Liver (tissue), 9 donors: ENCODE data around the gene IFNLR1. TPM values are rescaled to one million over a fixed set of nuclear protein-coding genes. Genes with fewer than 3 reads are reported as not detected.

Experiments used
- DNase-seq: peaks from one replicate; pipeline ENCODE4 v3.0.0-alpha.2; 2017; ENCODE audit warnings: low spot score
- H3K27ac ChIP-seq, 2 donors: one replicate each; pipeline ENCODE4 v1.7.0; 2013; ENCODE audit warnings: inconsistent platforms in 2 of 2, low read length in 2 of 2, control low read depth in 1 of 2, low read depth in 1 of 2, mild to moderate bottlenecking in 1 of 2
- H3K27me3 ChIP-seq, 4 donors: one replicate each; pipeline versions ENCODE4 v1.6.1 to v1.7.0; 2013; ENCODE audit warnings: low read length in 3 of 4, inconsistent platforms in 1 of 4, mild to moderate bottlenecking in 1 of 4, moderate library complexity in 1 of 4; ENCODE audit not compliant: control insufficient read depth in 4 of 4, insufficient read depth in 4 of 4
- H3K36me3 ChIP-seq, 4 donors: one replicate each; pipeline versions ENCODE4 v1.6.1 to v1.7.0; 2013; ENCODE audit warnings: low read length in 3 of 4, mild to moderate bottlenecking in 3 of 4, low read depth in 1 of 4, moderate library complexity in 1 of 4; ENCODE audit not compliant: control insufficient read depth in 4 of 4, insufficient read depth in 3 of 4
- H3K4me1 ChIP-seq, 4 donors: one replicate each; pipeline versions ENCODE4 v1.6.1 to v1.7.0; 2013; ENCODE audit warnings: low read length in 3 of 4, mild to moderate bottlenecking in 3 of 4, moderate library complexity in 1 of 4; ENCODE audit not compliant: control insufficient read depth in 4 of 4, insufficient read depth in 4 of 4
- H3K4me3 ChIP-seq, 3 donors: one replicate each; pipeline versions ENCODE4 v1.6.1 to v1.7.0; 2013; ENCODE audit warnings: low read length in 3 of 3, control low read depth in 1 of 3, low read depth in 1 of 3, mild to moderate bottlenecking in 1 of 3
- H3K9ac ChIP-seq, 2 donors: one replicate each; pipeline ENCODE4 v1.7.0; 2013; ENCODE audit warnings: low read length in 2 of 2, mild to moderate bottlenecking in 2 of 2, moderate library complexity in 2 of 2, control low read depth in 1 of 2, low read depth in 1 of 2
- H3K9me3 ChIP-seq, 4 donors: one replicate each; pipeline versions ENCODE4 v1.6.1 to v1.7.0; 2013; ENCODE audit warnings: low read length in 3 of 4; ENCODE audit not compliant: control insufficient read depth in 4 of 4
- ATF3 ChIP-seq: IDR thresholded peaks from 2 replicates; pipeline ENCODE4 v1.6.1; 2016; ENCODE audit warnings: antibody characterized with exemption
- CTCF ChIP-seq: fragments of 150-350 bp; IDR thresholded peaks from 2 replicates; pipeline ENCODE4 v1.5.1; 2017; ENCODE audit warnings: improper control_type of control experiment, low read depth, low read length; ENCODE audit not compliant: missing input control
- EGR1 ChIP-seq, 2 donors: IDR thresholded peaks; 2 replicates each; pipeline ENCODE4 v1.6.1; 2016 to 2018; ENCODE audit warnings: antibody characterized with exemption in 2 of 2, low read depth in 2 of 2
- FOXA1 ChIP-seq: IDR thresholded peaks from 2 replicates; pipeline ENCODE4 v1.6.1; 2016; ENCODE audit warnings: antibody characterized with exemption
- FOXA2 ChIP-seq: IDR thresholded peaks from 2 replicates; pipeline ENCODE4 v1.6.1; 2016; ENCODE audit warnings: antibody characterized with exemption
- GABPA ChIP-seq, 2 donors: IDR thresholded peaks in 1 of 2; conservative IDR thresholded peaks in 1 of 2; 2 replicates each; pipeline ENCODE4 v1.6.1; 2016; ENCODE audit warnings: antibody characterized with exemption in 2 of 2, mild to moderate bottlenecking in 1 of 2, moderate library complexity in 1 of 2
- HNF4A ChIP-seq, 2 donors: conservative IDR thresholded peaks; 2 replicates each; pipeline ENCODE4 v1.6.1; 2016; ENCODE audit warnings: antibody characterized with exemption in 2 of 2, mild to moderate bottlenecking in 2 of 2
- HNF4G ChIP-seq: IDR thresholded peaks from 2 replicates; pipeline ENCODE4 v1.6.1; 2016; ENCODE audit warnings: antibody characterized with exemption
- JUND ChIP-seq, 2 donors: IDR thresholded peaks; 2 replicates each; pipeline ENCODE4 v1.6.1; 2016; ENCODE audit warnings: antibody characterized with exemption in 2 of 2
- NR2F2 ChIP-seq: IDR thresholded peaks from 2 replicates; pipeline ENCODE4 v1.6.1; 2016; ENCODE audit warnings: antibody characterized with exemption
- RAD21 ChIP-seq, 2 donors: IDR thresholded peaks; 2 replicates each; pipeline ENCODE4 v1.6.1; 2016; ENCODE audit warnings: antibody characterized with exemption in 2 of 2, mild to moderate bottlenecking in 2 of 2
- REST ChIP-seq: IDR thresholded peaks from 2 replicates; pipeline ENCODE4 v1.6.1; 2016; ENCODE audit warnings: antibody characterized with exemption, mild to moderate bottlenecking
- RXRA ChIP-seq, 2 donors: IDR thresholded peaks; 2 replicates each; pipeline ENCODE4 v1.6.1; 2017 to 2018; ENCODE audit warnings: antibody characterized with exemption in 2 of 2, mild to moderate bottlenecking in 1 of 2
- SP1 ChIP-seq: IDR thresholded peaks from 2 replicates; pipeline ENCODE4 v1.6.1; 2018; ENCODE audit warnings: antibody characterized with exemption, mild to moderate bottlenecking
- TAF1 ChIP-seq: conservative IDR thresholded peaks from 2 replicates; pipeline ENCODE4 v1.6.1; 2016; ENCODE audit warnings: antibody characterized with exemption, mild to moderate bottlenecking
- YY1 ChIP-seq: IDR thresholded peaks from 2 replicates; pipeline ENCODE4 v1.6.1; 2016; ENCODE audit warnings: antibody characterized with exemption, mild to moderate bottlenecking
- WGBS: extraction: QIAGEN DNeasy Blood & Tissue Kit; methylation state at CpG from one replicate; pipeline ENCODE4 v1.1.7; 2013; 5-methylcytosine and 5-hydroxymethylcytosine counted together
- polyA plus RNA-seq, 2 donors: library from polyadenylated mRNA; stranded (reverse) in 1 of 2; unstranded in 1 of 2; fragments of 200-250 nt in 1 of 2; fragments of >200 nt in 1 of 2; fragmentation: Nextera tagmentation in 1 of 2; extraction: Ambion mirVana in 1 of 2; gene quantifications; one replicate each; pipeline versions ENCODE4 v1.2.1 to v1.2.3, GENCODE V29; 2013 to 2015
- total RNA-seq, 2 donors: library from RNA; depleted of rRNA; stranded (reverse); fragments of >200 nt; gene quantifications; one replicate each; pipeline ENCODE4 v1.2.3, GENCODE V29; 2014
- TF ChIP-seq, protein P1 (sequence below): IDR thresholded peaks from 2 replicates; pipeline ENCODE4 v1.6.1; 2016; ENCODE audit warnings: antibody characterized with exemption
- TF ChIP-seq, protein P2 (sequence below): IDR thresholded peaks from 2 replicates; pipeline ENCODE4 v1.6.1; 2016; ENCODE audit warnings: antibody characterized with exemption
- donor health status: healthy.
- donor health status: healthy.
- donor health status: healthy.
- donor health status: healthy.
- donor health status: healthy.

The IFNLR1 gene
- total and polyA plus RNA-seq, 4 donors: 2.2 to 6.4 (median 3.5) TPM

GRCh38 chr1:24109686-24110475 lies 77.2 kb downstream of the IFNLR1 start:
- WGBS: 92% methylated on average over 15 of the region's 15 CpGs
- TF ChIP-seq RAD21 (IDR thresholded peaks at IDR 0.05) (no peak), HNF4A (conservative IDR thresholded peaks at IDR 0.05) (no peak), TAF1 (no peak), NR2F2 (no peak), FOXA1 (no peak), ATF3 (no peak), GABPA (IDR thresholded peaks at IDR 0.05 in 1 of 2, conservative IDR thresholded peaks at IDR 0.05 in 1 of 2) (no peak), SP1 (no peak), FOXA2 (no peak), CTCF (no peak), REST (no peak), HNF4G (no peak), RXRA (IDR thresholded peaks at IDR 0.05) (no peak), YY1 (no peak), JUND (IDR thresholded peaks at IDR 0.05) (no peak), EGR1 (IDR thresholded peaks at IDR 0.05; ENCODE audit: low read depth in 2 of 2) (no peak)
- TF ChIP-seq, protein P1, sequence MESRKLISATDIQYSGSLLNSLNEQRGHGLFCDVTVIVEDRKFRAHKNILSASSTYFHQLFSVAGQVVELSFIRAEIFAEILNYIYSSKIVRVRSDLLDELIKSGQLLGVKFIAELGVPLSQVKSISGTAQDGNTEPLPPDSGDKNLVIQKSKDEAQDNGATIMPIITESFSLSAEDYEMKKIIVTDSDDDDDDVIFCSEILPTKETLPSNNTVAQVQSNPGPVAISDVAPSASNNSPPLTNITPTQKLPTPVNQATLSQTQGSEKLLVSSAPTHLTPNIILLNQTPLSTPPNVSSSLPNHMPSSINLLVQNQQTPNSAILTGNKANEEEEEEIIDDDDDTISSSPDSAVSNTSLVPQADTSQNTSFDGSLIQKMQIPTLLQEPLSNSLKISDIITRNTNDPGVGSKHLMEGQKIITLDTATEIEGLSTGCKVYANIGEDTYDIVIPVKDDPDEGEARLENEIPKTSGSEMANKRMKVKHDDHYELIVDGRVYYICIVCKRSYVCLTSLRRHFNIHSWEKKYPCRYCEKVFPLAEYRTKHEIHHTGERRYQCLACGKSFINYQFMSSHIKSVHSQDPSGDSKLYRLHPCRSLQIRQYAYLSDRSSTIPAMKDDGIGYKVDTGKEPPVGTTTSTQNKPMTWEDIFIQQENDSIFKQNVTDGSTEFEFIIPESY: no peak
- TF ChIP-seq, protein P2, sequence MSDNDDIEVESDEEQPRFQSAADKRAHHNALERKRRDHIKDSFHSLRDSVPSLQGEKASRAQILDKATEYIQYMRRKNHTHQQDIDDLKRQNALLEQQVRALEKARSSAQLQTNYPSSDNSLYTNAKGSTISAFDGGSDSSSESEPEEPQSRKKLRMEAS: no peak
- no peak for DNase-seq
- Histone ChIP-seq H3K36me3 (no peaks in the 10 kb centered on the region), H3K27me3 (no peaks in the 10 kb centered on the region), H3K4me3 (no peak overlapping the region), H3K27ac (no peak overlapping the region), H3K9ac (no peak overlapping the region), H3K4me1 (no peaks in the 10 kb centered on the region), H3K9me3 (no peaks in the 10 kb centered on the region)
